ENCODE results near the gene RDH13.
"Not testable (repeated sequence)": the region's sequence is repeated elsewhere in the genome, so short reads cannot be mapped to it uniquely, and the experiment has no call there.

The RDH13 gene

DNA sequence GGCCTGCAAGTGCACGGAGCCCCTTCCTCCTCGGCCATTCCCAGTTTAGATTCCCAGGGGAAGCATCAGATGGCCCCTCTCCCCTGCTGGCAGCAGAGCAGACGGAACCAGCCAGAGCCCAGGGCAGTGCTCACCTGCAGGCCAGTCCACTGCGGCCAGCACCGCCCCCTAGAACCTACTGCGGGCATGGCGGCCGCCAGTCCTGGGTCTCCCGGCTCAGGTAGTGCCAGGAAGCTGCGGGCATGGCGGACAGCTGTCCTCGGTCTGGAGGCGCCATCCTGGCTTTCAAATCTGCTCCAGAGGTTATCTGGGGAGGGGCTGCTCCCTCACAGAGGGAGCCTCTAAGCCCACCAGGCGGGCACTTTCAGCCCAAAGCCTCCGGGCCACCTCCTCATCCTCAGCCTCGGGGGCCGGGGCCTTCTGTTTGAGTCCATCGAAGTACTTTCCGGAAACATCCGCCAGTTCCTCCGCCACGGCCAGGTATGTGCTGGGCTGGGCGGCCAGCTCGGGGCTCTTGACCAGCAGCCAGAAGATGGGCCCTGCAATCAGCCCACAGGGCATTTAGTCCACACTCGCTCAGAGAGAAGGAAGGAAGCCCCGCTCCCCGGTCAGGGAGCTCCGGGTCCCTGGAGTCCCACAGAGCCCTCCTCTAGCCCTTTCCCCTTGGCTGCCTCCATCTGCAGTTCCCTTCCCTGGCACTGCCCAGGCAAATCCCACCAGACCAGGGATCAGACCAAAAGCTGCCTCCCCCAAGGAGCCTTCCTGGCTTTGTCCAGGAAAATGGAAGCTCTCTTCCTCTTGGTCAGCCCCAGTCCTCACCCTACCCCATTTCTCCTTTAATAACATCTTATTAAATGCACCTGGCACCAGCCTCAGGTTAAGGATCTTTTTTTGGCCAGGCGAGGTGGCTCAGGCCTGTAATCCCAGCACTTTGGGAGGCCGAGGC, 17.9 kb downstream of the RDH13 start:
- no peak for DNase-seq (ENCODE audit: low read depth)

GRCh38 chr19:55044286-55044685, 18.7 kb downstream of the RDH13 start:
- no peak for DNase-seq (ENCODE audit: low read depth)

DNA sequence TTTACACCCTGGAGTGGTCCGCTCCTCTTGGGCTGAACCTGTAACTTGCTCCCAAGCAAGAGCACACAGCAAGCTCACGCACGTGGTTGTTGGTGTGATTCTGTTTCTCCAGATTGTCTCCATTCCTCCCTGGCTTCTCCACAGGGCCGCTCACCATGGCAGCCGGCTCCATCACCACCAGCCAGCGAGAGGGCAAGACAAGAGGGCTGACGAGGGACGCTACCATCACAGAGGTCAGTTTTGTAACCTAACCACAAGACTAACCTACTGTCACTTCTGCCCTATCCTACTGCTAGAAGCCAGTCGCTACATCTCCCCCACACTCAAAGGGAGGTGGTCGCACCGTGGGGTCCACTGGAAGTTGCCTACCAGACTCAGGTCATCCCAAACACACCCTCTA, 20.3 kb downstream of the RDH13 start:
- DNase-seq (ENCODE audit: low read depth) = no peak

DNA sequence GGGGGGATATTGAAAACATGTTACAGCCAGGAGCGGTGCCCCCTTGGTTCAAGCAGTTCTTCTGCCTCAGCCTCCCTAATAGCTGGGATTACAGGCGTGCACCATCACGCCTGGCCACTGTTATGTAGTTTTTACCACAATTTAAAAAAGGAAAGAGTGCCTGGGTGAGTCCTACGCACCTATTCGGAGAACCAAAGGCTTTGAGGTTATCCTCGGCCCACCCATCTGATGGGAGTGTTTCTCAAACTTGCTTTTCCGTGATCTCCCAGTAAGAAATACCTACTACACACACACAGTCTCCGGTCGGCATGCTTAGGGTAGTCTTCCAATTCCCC, 20.6 kb downstream of the RDH13 start:
- DNase-seq (ENCODE audit: low read depth) = no peak

DNA sequence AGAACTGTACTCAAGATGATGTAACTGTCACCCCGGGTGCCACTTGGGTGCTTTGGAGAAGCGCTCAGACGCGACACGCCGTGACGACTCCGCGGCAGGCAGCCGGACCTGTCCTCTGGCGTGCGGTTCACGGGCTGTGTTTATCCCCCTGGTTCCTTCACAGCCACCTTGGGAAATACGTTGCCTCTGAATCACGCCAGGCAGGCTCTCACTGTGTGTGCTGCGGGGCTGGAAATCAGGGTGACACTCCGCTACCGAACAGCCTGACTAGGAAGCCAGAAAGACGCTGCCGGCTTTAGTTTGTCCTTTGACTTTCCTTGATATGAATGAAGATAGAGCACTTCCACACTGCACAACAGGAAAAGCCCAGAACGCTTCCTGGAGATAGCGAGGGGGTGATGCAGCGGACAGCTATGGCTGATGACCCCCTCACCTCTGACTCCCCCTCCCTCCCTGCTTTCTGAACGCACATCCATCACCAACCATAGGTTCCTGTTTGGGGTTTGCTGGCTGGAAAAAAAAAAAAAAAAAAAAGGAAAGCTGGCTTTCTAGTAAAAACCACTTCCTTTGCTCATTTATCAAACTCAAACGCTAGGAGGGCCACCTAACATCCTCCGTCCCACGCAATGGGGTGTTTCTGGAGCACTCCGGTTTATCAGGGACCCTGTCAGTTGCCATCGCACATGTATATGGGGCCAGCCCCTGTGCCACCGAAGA, 21.2 kb downstream of the RDH13 start:
- no peak for DNase-seq (ENCODE audit: low read depth)

DNA sequence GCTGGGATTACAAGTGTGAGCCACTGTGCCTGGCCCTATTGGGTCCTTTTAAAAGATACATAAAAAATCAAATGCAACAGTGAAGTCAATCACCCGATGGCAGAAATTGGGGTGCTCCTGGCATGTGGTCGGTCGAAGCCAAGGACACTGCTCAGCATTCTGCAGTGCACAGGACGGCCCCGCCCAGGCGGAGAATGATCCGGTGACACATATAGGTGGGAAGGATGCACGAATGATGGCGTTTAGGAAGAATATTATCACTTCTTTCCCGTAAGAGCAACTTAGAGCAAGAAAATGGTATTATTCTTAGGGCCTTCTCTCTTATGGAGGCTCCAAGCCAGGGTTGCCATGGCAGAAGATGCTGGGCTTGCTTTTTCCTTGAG, 21.7 kb downstream of the RDH13 start:
- no peak for DNase-seq (ENCODE audit: low read depth)

- not testable (repeated sequence) for DNase-seq (ENCODE audit: low read depth)
Measured at GRCh38 chr19:55040654-55041053, 22.3 kb downstream of the RDH13 start.

DNA sequence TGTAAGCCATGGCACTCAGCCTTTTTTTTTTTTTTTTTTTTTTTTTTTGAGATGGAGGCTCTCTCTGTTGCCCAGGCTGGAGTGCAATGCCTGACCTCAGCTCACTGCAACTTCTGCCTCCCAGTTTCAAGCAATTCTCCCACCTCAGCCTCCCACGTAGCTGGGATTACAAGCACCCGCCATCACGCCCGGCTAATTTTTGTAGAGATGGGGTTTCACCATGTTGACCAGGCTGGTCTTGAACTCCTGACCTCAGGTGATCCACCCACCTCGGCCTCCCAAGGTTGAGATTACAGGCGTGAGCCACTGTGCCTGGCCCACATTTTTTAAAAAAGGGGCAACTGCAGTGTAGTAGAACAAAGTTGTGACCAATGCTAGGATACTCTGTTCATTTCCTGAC, 25.3 kb downstream of the RDH13 start:
- not testable (repeated sequence) for DNase-seq (ENCODE audit: low read depth)

GRCh38 chr19:55036058-55036457, 26.9 kb downstream of the RDH13 start:
- DNase-seq (ENCODE audit: low read depth) = no peak

GRCh38 chr19:55034751-55035150, 28.2 kb downstream of the RDH13 start:
- DNase-seq (ENCODE audit: low read depth) = no peak

GRCh38 chr19:55032976-55033643, 29.8 kb downstream of the RDH13 start:
- not testable (repeated sequence) for DNase-seq (ENCODE audit: low read depth)

- DNase-seq (ENCODE audit: low read depth) = no peak
Measured at GRCh38 chr19:55032170-55032800, 30.7 kb downstream of the RDH13 start.

DNA sequence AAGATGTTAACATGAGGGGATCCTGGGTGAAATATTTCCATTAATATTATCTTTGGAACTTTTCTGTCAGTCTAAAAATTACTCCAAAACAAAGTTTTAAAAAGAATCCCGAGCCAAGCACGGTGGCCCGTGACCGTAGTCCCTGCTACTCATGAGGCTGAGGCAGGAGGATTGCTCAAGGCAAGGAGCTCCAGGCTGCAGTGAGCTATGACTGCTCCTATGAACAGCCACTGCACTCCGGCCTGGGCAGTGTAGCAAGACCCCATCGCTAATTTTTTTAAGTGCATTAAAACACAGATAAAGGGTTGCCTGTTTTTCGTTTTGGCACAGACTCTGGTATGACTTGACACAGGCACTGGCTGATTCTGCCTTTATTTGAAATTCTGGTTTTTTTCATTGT, 31.8 kb downstream of the RDH13 start:
- DNase-seq (ENCODE audit: low read depth) = no peak

GRCh38 chr19:55028757-55029156, 34.2 kb downstream of the RDH13 start:
- DNase-seq (ENCODE audit: low read depth) = no peak

DNA sequence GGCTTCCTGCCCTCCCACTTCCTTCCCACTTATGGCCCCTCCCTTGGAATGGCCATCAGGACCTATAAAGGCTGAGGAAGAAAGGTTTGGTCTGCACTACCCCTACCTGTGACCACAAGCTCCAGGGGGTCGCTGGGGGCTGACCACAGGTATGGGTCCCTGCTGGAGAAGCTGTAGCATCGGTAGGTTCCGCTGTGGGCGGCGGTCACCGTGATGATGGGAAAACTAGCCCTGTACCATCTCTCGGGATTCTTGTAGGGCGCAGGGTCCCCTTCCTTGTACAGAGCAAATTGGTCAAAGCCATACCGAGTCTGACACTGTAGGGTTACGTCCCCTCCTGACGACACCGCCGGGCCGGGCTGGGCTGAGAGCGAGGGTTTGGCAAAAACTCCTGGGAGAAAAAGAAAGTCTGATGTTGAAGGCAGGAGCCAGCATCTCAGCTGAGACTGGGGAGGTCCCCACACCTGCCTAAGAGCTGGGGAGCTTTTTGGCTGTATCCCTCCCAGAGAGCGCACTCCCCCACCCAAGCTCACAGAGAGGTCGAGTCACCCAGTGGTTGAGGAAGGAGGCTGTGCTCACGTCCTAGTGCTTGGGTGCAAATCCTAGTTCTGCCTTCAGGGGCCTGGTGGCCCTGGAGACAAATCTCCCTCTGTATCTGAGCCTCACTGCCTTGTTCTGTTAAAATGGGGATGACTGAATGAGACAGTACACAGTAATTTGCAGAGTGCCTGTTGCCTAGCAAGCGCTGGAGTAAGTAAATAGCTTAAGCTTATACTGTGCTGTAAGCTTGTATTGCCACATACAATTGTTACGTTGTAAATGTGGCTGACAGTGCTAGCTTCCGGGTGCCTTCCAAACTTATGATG, 35.2 kb downstream of the RDH13 start:
- no peak for DNase-seq (ENCODE audit: low read depth)

GRCh38 chr19:55027140-55027471, 35.8 kb downstream of the RDH13 start:
- not testable (repeated sequence) for DNase-seq (ENCODE audit: low read depth)

- DNase-seq (ENCODE audit: low read depth) = no peak
Measured at GRCh38 chr19:55024111-55024510, 38.8 kb downstream of the RDH13 start.

- DNase-seq (ENCODE audit: low read depth) = not testable (repeated sequence)
Measured at GRCh38 chr19:55020351-55020750, 42.6 kb downstream of the RDH13 start.

DNA sequence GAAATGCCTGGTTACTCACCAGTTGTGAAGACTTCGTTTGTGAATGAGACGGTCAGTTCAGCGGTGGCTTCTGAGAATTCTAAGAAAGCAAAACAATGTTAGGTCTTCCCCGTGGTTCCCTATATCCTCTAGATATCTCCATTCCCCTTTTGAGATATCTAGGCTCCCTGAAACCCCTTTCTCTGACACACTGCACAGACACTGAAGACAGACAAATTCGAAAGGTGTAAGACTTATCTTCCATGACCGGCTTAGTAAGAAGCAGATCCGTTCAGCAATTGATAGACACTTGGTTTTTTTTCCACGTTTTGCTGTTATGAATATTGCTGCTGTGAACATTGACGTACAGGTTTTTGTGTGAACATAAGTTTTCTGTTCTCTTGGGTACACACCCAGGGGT, 44.3 kb downstream of the RDH13 start:
- no peak for DNase-seq (ENCODE audit: low read depth)

DNA sequence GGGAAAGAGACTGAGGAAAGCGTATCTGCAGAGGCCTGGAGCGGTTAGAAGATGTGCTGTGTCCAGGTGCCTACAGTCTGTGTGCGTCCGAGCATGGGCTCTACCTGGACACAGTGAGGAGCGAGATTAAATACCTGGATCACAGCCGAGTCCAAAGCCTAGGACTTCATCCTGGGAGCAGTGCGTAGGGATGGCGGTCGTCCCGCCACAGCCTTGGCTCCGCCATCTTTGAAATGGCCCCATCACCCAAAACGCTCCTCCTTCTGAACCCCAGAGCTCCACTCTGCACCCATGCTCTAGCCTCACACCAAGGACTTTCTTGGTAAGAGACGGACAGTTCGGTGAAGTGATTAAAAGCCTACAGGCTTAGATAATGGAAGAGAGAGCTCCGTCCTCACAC, 44.7 kb downstream of the RDH13 start:
- DNase-seq (ENCODE audit: low read depth) = no peak

GRCh38 chr19:55016017-55016416, 46.9 kb downstream of the RDH13 start:
- no peak for DNase-seq (ENCODE audit: low read depth)

GRCh38 chr19:55015126-55015525, 47.8 kb downstream of the RDH13 start:
- no peak for DNase-seq (ENCODE audit: low read depth)
